Limb (tissue), 2 donors: ENCODE results near the gene PRKX.
A peak's percentile ranks its signal among the peaks of the same experiment; 100 is the strongest.
"Not testable (repeated sequence)": the region's sequence is repeated elsewhere in the genome, so short reads cannot be mapped to it uniquely, and the experiment has no call there.

ENCODE experiments used
- DNase-seq, 2 donors: peaks; one replicate each; pipeline ENCODE4 v3.0.0-alpha.2; 2016; ENCODE audit errors: extremely low spot score in 2 of 2

The PRKX gene

GRCh38 chrX:3713225-3713936 is at the start of gene PRKX:
TSS of gene PRKX (minus strand) at chrX:3713649. CDS start at chrX:3713253, 396 bp downstream.
- DNase-seq: peak in 1 of 2 donors; percentile 75

- DNase-seq: no peak
Measured at GRCh38 chrX:3763111-3763510, 49.7 kb upstream of the PRKX start.

DNA sequence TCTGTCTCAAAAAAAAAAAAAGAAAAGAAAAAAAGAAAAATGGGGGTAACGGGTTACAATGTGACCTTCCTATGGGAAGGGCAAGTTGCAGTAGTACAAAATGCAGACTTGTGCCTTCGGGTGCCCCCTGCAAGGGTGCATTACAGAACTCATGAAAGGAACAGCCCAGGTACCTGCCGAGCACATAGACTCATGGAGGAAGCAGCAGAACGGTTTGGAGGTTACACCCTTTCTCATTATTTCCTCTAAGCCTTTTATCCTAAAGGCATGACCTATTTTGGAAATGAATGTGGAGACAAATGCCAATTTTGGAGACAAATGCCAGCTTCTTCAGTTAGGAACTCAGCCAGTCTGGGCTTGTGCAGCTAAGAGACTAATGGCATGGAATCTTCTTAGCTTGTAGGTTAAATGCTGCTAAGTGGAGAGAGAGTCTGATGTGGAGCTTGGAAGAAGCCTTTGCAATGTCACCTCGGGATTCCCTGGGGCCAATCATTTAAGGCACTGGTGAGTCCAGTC is 44.1 kb upstream of the PRKX start:
- no peak for DNase-seq

- no peak for DNase-seq
Measured at GRCh38 chrX:3748052-3748559, 34.7 kb upstream of the PRKX start.

- no peak for DNase-seq
Measured at GRCh38 chrX:3743801-3744439, 30.5 kb upstream of the PRKX start.

GRCh38 chrX:3740946-3741345 is 27.5 kb upstream of the PRKX start:
- DNase-seq: not testable (repeated sequence)

DNA sequence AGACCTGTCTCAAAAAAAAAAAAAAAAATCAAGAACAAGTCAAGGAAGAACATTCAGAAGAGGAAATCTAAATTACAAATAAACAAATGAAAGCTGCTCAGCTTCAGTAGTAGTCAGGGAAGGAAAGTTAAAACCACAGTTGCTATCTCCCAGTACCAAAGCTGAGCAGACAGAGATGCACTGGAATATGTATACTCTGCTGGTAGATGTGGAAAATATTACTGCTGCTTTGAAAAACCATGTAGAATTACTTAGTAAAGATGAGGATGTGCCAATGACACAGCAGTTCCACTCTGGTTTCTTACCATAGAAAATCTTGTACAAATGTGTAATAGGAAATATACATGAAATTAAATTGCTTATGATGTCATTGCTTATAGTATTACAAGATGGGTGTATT is 25.1 kb upstream of the PRKX start:
- no peak for DNase-seq

- DNase-seq: not testable (repeated sequence)
Measured at GRCh38 chrX:3736536-3736935, 23.1 kb upstream of the PRKX start.

DNA sequence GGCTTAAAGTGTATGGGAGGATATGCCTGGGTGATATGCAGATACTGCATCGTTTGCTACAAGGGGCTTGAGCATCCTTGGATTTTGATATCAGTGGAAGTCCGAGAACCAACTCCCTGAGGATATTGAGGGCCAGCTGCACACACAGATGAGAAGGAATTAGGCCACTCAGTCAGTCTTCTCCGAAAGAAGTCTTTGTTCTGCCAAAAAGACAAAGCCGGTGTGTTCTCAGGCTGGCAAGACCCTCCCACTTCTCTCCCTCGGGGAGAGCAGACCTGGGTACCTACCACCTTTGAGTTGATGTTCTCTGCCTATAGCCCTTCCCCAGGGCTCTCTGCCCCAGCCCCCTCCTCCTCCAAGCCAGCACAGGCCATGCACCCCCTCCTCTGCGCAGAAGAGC is 22.4 kb upstream of the PRKX start:
- not testable (repeated sequence) for DNase-seq

- not testable (repeated sequence) for DNase-seq
Measured at GRCh38 chrX:3734456-3734855, 21.0 kb upstream of the PRKX start.

DNA sequence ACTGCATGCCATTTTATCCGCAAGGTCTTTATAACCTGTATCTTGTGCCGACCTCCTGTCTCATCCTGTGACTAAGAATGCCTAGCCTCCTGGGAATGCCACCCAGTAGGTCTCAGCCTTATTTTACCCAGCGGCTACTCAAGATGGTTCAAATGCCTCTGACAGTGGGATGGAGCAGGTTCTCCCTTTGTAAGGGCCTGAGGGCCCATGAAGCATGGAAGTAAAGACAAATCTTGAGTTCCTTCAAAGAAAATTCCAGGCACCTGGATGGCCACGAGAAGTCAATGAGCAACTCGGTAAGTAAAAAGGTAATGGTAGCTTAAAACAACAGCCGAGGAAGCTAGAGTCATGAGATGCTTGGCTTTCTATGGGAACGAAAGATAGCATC is 19.6 kb upstream of the PRKX start:
- DNase-seq: no peak

GRCh38 chrX:3732326-3733042 is 19.0 kb upstream of the PRKX start:
- DNase-seq: not testable (repeated sequence)

DNA sequence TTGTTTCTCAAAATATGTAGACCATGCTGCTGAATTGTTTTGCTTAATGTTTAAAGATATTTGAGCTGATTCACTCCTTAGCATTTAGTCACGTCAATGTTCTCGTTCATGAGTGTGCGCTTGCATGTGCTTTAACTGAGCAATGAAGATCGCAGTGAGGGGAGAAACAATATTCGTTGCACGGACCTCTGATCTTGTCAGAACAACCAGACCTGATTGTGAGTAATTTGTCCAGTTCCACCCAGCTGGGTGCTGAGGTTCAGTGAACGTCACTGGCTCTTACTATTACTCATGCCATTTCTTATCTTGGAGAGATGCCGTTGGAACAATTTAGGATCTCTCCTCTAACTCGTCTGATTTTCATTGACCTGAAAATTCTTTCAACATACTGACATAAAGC is 15.0 kb upstream of the PRKX start:
- DNase-seq: no peak

- DNase-seq: not testable (repeated sequence)
Measured at GRCh38 chrX:3723460-3723859, 10.0 kb upstream of the PRKX start.

GRCh38 chrX:3717742-3718420 is 4.4 kb upstream of the PRKX start:
- DNase-seq: no peak

DNA sequence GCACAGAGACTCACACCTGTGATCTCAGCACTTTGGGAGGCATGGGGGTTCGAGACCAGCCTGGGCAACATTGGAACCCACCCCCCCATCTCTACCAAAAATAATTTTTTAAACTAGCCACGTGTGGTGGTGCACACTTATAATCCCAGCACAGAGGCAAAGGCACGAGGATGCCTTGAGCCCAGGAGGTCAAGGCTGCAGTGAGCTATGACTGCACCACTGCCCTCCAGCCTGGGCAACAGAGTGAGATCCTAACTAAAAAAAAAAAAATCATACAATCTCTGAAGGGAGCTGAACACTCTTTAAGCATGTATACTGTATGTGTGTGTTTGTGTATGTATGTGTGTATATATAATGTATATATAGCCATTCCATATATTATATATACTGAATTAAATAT is 2.5 kb upstream of the PRKX start:
- DNase-seq: no peak

- DNase-seq: not testable (repeated sequence)
Measured at GRCh38 chrX:3714706-3715479, 1.4 kb upstream of the PRKX start.

- DNase-seq: no peak
Measured at GRCh38 chrX:3713937-3714434, 537 bp upstream of the PRKX start.

- DNase-seq: no peak
Measured at GRCh38 chrX:3712870-3713224, 602 bp downstream of the PRKX start.

GRCh38 chrX:3712051-3712869 is 1.2 kb downstream of the PRKX start:
- peak in 1 of 2 donors; percentile 32 for DNase-seq
